Gastrocnemius medialis (tissue), 4 donors: ENCODE results near the gene TRIM45. TPM values are rescaled to one million over a fixed set of nuclear protein-coding genes. Genes with fewer than 3 reads are reported as not detected.
A peak's percentile ranks its signal among the peaks of the same experiment; 100 is the strongest.
"Not testable (repeated sequence)": the region's sequence is repeated elsewhere in the genome, so short reads cannot be mapped to it uniquely, and the experiment has no call there.

Experiments used
- ATAC-seq, 2 donors: fragments of 150-250 bp; one replicate each; pipeline ENCODE4 v1.9.1; 2016
- DNase-seq, 2 donors: peaks; one replicate each; pipeline ENCODE4 v3.0.0-alpha.2; 2019
- H3K27ac ChIP-seq, 4 donors: fragments of 200-600 bp; sonication (generic); 1 replicate in 1 of 4; 2 replicates in 3 of 4; pipeline ENCODE4 v1.5.1; 2016 to 2018; ENCODE audit warnings: mild to moderate bottlenecking in 2 of 4, moderate library complexity in 1 of 4
- H3K27me3 ChIP-seq, 3 donors: fragments of 200-600 bp; sonication (generic) in 2 of 3; 1 replicate in 1 of 3; 2 replicates in 2 of 3; pipeline versions ENCODE4 v1.5.1 to v1.6.0; 2016 to 2019; ENCODE audit warnings: mild to moderate bottlenecking in 1 of 3, moderate library complexity in 1 of 3
- H3K36me3 ChIP-seq, 2 donors: fragments of 200-600 bp; sonication (generic) in 1 of 2; one replicate each; pipeline ENCODE4 v1.5.1; 2017 to 2018
- H3K4me1 ChIP-seq, 2 donors: fragments of 200-600 bp; sonication (generic) in 1 of 2; one replicate each; pipeline ENCODE4 v1.5.1; 2016 to 2017; ENCODE audit warnings: mild to moderate bottlenecking in 2 of 2
- H3K4me3 ChIP-seq, 4 donors: fragments of 200-600 bp; sonication (generic) in 3 of 4; 1 replicate in 1 of 4; 2 replicates in 3 of 4; pipeline ENCODE4 v1.5.1; 2016 to 2019; ENCODE audit warnings: mild to moderate bottlenecking in 2 of 4
- H3K9me3 ChIP-seq, 3 donors: fragments of 200-600 bp; sonication (generic) in 2 of 3; 1 replicate in 1 of 3; 2 replicates in 2 of 3; pipeline ENCODE4 v1.5.1; 2016 to 2019
- CTCF ChIP-seq, 5 experiments: fragments of 450-650 bp in 3 of 5; fragments of 200-600 bp in 2 of 5; sonication (generic) in 2 of 5; IDR thresholded peaks in 4 of 5; conservative IDR thresholded peaks in 1 of 5; 1 replicate in 4 of 5; 2 replicates in 1 of 5; pipeline ENCODE4 v1.5.1; 2016 to 2019; ENCODE audit warnings: antibody characterized with exemption in 5 of 5, mild to moderate bottlenecking in 3 of 5, moderate library complexity in 3 of 5
- POLR2A ChIP-seq, 2 donors: fragments of 450-650 bp; IDR thresholded peaks; one replicate each; pipeline ENCODE4 v1.6.1; 2017; ENCODE audit warnings: antibody characterized with exemption in 2 of 2, mild to moderate bottlenecking in 2 of 2, moderate library complexity in 2 of 2
- in situ Hi-C, 4 donors: fragments of 200-750 bp; cut with MboI; loops; one replicate each; pipeline versions ENCODE4 v1.15.0 to v1.8.0; 2017; ENCODE audit warnings: low sequenced_read_pairs in 4 of 4
- intact Hi-C: fragments of 100-400 bp; cut with DNase I; formaldehyde crosslinking; loops from one replicate; pipeline ENCODE4 v1.15.1; 2023; ENCODE audit warnings: low total_unique reads
- total RNA-seq, 4 donors: library from RNA; depleted of rRNA; stranded (reverse); fragments of >200 nt; gene quantifications; one replicate each; pipeline versions ENCODE4 v1.1.0 to v1.2.3, GENCODE V29; 2016

Gene TRIM45
- total RNA-seq, 4 donors from 2014 or later, result 2.4 to 9.4 (median 5.2) TPM

DNA sequence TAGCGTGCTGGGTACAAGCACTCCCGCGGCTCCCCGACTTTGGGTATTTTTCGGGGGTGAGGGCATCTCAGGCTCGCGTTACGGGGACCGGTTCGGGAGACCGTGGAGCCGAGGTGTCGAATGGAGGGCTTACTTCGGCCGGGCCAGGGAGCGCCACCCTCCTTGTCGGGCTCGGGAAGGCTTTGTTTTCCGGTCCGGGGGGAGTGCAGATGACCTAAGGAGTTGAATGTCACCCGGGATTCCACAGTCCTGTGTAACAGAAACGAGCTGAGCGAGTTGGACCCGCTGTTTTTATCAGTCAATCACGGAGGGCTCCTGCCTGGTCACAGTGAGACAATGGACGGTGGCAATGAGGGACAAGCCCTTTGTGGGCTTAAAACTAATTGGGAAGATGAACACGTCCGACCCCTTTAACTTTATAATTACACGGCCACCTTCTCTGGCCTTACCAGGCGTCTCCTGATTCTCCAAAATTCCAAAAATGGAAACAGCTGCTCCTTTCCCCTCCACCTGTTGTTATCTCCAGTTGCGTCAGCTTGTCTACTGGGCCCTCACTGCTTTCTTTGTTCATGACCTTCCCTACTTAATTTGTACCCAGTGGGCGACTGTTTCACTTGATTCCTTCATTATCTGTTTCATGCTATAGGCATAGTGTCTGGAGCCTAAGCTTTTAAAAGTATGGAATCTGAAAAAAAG is 929 bp upstream of the TRIM45 start:
- intact Hi-C loops (loop anchor here (1.0 to 10.0 kb wide), 4 partner anchors 160 to 748 kb away; partner anchors contain the start of genes ATP1A1 and MAN1A2), in situ Hi-C loops (no loop called here)
- H3K27me3 ChIP-seq, result no peaks in the 10 kb centered on the region
- no peaks in the 10 kb centered on the region for H3K9me3 ChIP-seq
- no peaks in the 10 kb centered on the region for H3K36me3 ChIP-seq
- ATAC-seq (peak; percentile 10 to 23), DNase-seq (peak in 1 of 2 donors; percentile 31)
- H3K4me3 ChIP-seq, result peak overlapping the region; percentile 60 to 85 (median 80)
- TF ChIP-seq POLR2A (IDR thresholded peaks at IDR 0.05), result no peak
- TF ChIP-seq CTCF (IDR thresholded peaks at IDR 0.05 in 4 of 5, conservative IDR thresholded peaks at IDR 0.05 in 1 of 5), result no peak
- H3K4me1 ChIP-seq, result peaks cover 49 to 57% of the 10 kb centered on the region in 2 donors
- peak overlapping the region; percentile 87 to 97 (median 92) for H3K27ac ChIP-seq

GRCh38 chr1:117120774-117121588 is 568 bp downstream of the TRIM45 start:
- in situ Hi-C loops (no loop called here), intact Hi-C loops (loop anchor here (1.0 to 10.0 kb wide), 5 partner anchors 21 to 746 kb away; partner anchors contain the start of gene ATP1A1)
- ATAC-seq, result peak; percentile 11 to 32
- Histone ChIP-seq H3K9me3 (no peaks in the 10 kb centered on the region), H3K27me3 (no peaks in the 10 kb centered on the region), H3K36me3 (peaks cover 0 to under 1% of the 10 kb centered on the region in 2 donors), H3K4me3 (peak overlapping the region; percentile 60 to 85 (median 80)), H3K4me1 (peaks cover 58 to 70% of the 10 kb centered on the region in 2 donors), H3K27ac (peak overlapping the region; percentile 87 to 97 (median 92))
- TF ChIP-seq POLR2A (IDR thresholded peaks at IDR 0.05) (no peak), CTCF (IDR thresholded peaks at IDR 0.05 in 4 of 5, conservative IDR thresholded peaks at IDR 0.05 in 1 of 5) (no peak)
- peak; percentile 14 to 18 for DNase-seq

GRCh38 chr1:117119144-117119543 is 2.4 kb downstream of the TRIM45 start:
- Histone ChIP-seq H3K36me3 (peaks cover 0 to 17% of the 10 kb centered on the region in 2 donors), H3K4me1 (peaks cover 54 to 73% of the 10 kb centered on the region in 2 donors), H3K27ac (peak overlapping the region; percentile 87 to 97 (median 92))
- intact Hi-C loops, H3K4me3 ChIP-seq, H3K9me3 ChIP-seq, DNase-seq, H3K27me3 ChIP-seq, in situ Hi-C loops, ATAC-seq: not testable (repeated sequence)

DNA sequence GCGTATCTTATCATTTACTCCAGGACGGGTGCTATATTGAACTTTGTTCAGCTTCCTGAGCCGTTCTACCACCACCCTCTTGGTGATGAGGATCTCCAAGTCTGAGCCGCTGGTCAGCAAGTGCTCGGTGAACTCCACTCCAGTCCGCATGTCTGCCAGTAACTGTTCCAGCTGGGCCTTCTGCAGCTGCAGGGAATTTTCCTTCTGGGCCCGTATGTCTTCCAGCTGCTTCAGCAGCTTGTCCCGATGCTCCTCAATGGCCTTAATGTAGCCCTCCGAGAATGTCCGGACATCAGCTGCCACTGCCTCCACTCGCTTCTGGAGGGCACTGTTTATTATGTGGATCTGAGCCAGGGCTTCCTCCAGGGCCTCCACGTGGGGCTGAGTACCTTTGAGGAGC is 3.4 kb downstream of the TRIM45 start:
- Histone ChIP-seq H3K27me3 (no peaks in the 10 kb centered on the region), H3K4me3 (peak overlapping the region in 1 of 4 donors; percentile 20), H3K4me1 (peaks cover 51 to 66% of the 10 kb centered on the region in 2 donors), H3K36me3 (peaks cover 0 to 27% of the 10 kb centered on the region in 2 donors), H3K9me3 (no peaks in the 10 kb centered on the region), H3K27ac (peak overlapping the region; percentile 87 to 97 (median 92))
- TF ChIP-seq CTCF (IDR thresholded peaks at IDR 0.05 in 4 of 5, conservative IDR thresholded peaks at IDR 0.05 in 1 of 5) (no peak), POLR2A (IDR thresholded peaks at IDR 0.05) (no peak)
- ATAC-seq (no peak), DNase-seq (no peak)
- in situ Hi-C loops, result no loop called here
- intact Hi-C loops, result no loop called here

- Histone ChIP-seq H3K27ac (peak overlapping the region; percentile 87 to 97 (median 92)), H3K27me3 (no peaks in the 10 kb centered on the region), H3K36me3 (peaks cover 0 to 32% of the 10 kb centered on the region in 2 donors), H3K4me1 (peaks cover 47 to 61% of the 10 kb centered on the region in 2 donors), H3K9me3 (no peaks in the 10 kb centered on the region), H3K4me3 (peak overlapping the region in 3 of 4 donors; percentile 1 to 20 (median 20))
- DNase-seq (no peak), ATAC-seq (no peak)
- TF ChIP-seq POLR2A (IDR thresholded peaks at IDR 0.05), result no peak
- TF ChIP-seq CTCF (IDR thresholded peaks at IDR 0.05 in 4 of 5, conservative IDR thresholded peaks at IDR 0.05 in 1 of 5), result no peak
- in situ Hi-C loops (no loop called here), intact Hi-C loops (no loop called here)
Measured at GRCh38 chr1:117117697-117118096, 3.9 kb downstream of the TRIM45 start.
